NCI-H2227 treated with DMSO at 0.1 percent for 48 hours (cell line): ENCODE measurements around the gene HIGD1B.
A peak's percentile ranks its signal among the peaks of the same experiment; 100 is the strongest.
"Not testable (repeated sequence)": the region's sequence is repeated elsewhere in the genome, so short reads cannot be mapped to it uniquely, and the experiment has no call there.

Experiments used
- DNase-seq: peaks from one replicate; lab custom pipeline; 2025; lab: John Stamatoyannopoulos, UW

HIGD1B gene

GRCh38 chr17:44847586-44847985 is at the start of gene HIGD1B:
HIGD1B (plus strand) TSS chr17:44847883; CDS start chr17:44848153, 270 bp downstream.
- no peak for DNase-seq

- DNase-seq = no peak
Measured at GRCh38 chr17:44798356-44798755, 49.3 kb upstream of the HIGD1B start.

GRCh38 chr17:44801880-44802279 is 45.8 kb upstream of the HIGD1B start:
- peak; percentile 81 for DNase-seq

GRCh38 chr17:44804302-44805089 is 43.2 kb upstream of the HIGD1B start:
- no peak for DNase-seq

- no peak for DNase-seq
Measured at GRCh38 chr17:44807093-44807816, 40.4 kb upstream of the HIGD1B start.

GRCh38 chr17:44807817-44808155 is 39.9 kb upstream of the HIGD1B start:
- DNase-seq = no peak

GRCh38 chr17:44808156-44808555 is 39.5 kb upstream of the HIGD1B start:
- DNase-seq = no peak

- not testable (repeated sequence) for DNase-seq
Measured at GRCh38 chr17:44808656-44809388, 38.9 kb upstream of the HIGD1B start.

- DNase-seq = peak; percentile 48
Measured at GRCh38 chr17:44812263-44812662, 35.4 kb upstream of the HIGD1B start.

- DNase-seq = not testable (repeated sequence)
Measured at GRCh38 chr17:44818508-44818907, 29.2 kb upstream of the HIGD1B start.

- DNase-seq = peak; percentile 84
Measured at GRCh38 chr17:44820631-44821212, 27.0 kb upstream of the HIGD1B start.

- not testable (repeated sequence) for DNase-seq
Measured at GRCh38 chr17:44825236-44825635, 22.4 kb upstream of the HIGD1B start.

GRCh38 chr17:44826123-44826790 is 21.4 kb upstream of the HIGD1B start:
- no peak for DNase-seq

- no peak for DNase-seq
Measured at GRCh38 chr17:44827863-44828262, 19.8 kb upstream of the HIGD1B start.

- DNase-seq = no peak
Measured at GRCh38 chr17:44828919-44829522, 18.7 kb upstream of the HIGD1B start.

GRCh38 chr17:44829523-44830358 is 17.9 kb upstream of the HIGD1B start, which contains the start of gene GJC1:
GJC1 (minus strand) TSS chr17:44830287; CDS start chr17:44805817, 24,470 bp downstream.
- DNase-seq = peak; percentile 51

- peak; percentile 63 for DNase-seq
Measured at GRCh38 chr17:44830359-44831288, 17.1 kb upstream of the HIGD1B start.

GRCh38 chr17:44831371-44831770 is 16.3 kb upstream of the HIGD1B start:
- DNase-seq = no peak

- no peak for DNase-seq
Measured at GRCh38 chr17:44832805-44833204, 14.9 kb upstream of the HIGD1B start.
